HEK293 (cell line): ENCODE results near the gene MED15.

Source experiments
- CTCF ChIP-seq: fragments of 450-650 bp; formaldehyde crosslinking; IDR thresholded peaks from 2 replicates; pipeline ENCODE4 v1.5.1; 2016; ENCODE audit warnings: missing biosample characterization, missing genetic modification characterization
- HOXA7 ChIP-seq: sonication (generic); formaldehyde crosslinking; IDR thresholded peaks from 2 replicates; pipeline ENCODE4 v1.8.1; 2022; ENCODE audit warnings: missing genetic modification reagents, borderline replicate concordance
- MYNN ChIP-seq: fragments of 450-650 bp; formaldehyde crosslinking; IDR thresholded peaks from 2 replicates; pipeline ENCODE4 v1.5.1; 2016; ENCODE audit warnings: missing biosample characterization, missing genetic modification characterization, borderline replicate concordance
- PBX3 ChIP-seq: sonication (generic); formaldehyde crosslinking; IDR thresholded peaks from 2 replicates; pipeline ENCODE4 v1.8.1; 2022; ENCODE audit warnings: mild to moderate bottlenecking, moderate library complexity, missing genetic modification reagents
- REST ChIP-seq: fragments of 450-650 bp; formaldehyde crosslinking; IDR thresholded peaks from 2 replicates; pipeline ENCODE4 v1.5.1; 2016; ENCODE audit warnings: missing biosample characterization, missing genetic modification characterization
- TCF7L2 ChIP-seq: IDR thresholded peaks from 2 replicates; pipeline ENCODE4 v1.6.1; 2011; ENCODE audit warnings: low read depth, mild to moderate bottlenecking, inconsistent platforms, low read length, moderate library complexity, borderline replicate concordance
- ZFHX2 ChIP-seq: fragments of 450-650 bp; formaldehyde crosslinking; conservative IDR thresholded peaks from 2 replicates; pipeline ENCODE4 v1.5.1; 2016; ENCODE audit warnings: missing biosample characterization, missing genetic modification characterization
- ZNF274 ChIP-seq, 2 experiments: fragments of 200-500 bp in 1 of 2; fragments of 450-650 bp in 1 of 2; sonication (Bioruptor generic) in 1 of 2; formaldehyde crosslinking in 1 of 2; IDR thresholded peaks; 2 replicates each; pipeline versions ENCODE4 v1.5.1 to v1.6.1; 2014 to 2016; ENCODE audit warnings: borderline replicate concordance in 1 of 2, inconsistent platforms in 1 of 2, low read length in 1 of 2, missing biosample characterization in 1 of 2, missing genetic modification characterization in 1 of 2
- ZNF280C ChIP-seq: fragments of 450-650 bp; formaldehyde crosslinking; IDR thresholded peaks from 2 replicates; pipeline ENCODE4 v1.5.1; 2016; ENCODE audit warnings: missing biosample characterization, missing genetic modification characterization
- ZNF280D ChIP-seq: fragments of 450-650 bp; formaldehyde crosslinking; IDR thresholded peaks from 2 replicates; pipeline ENCODE4 v1.5.1; 2016; ENCODE audit warnings: missing biosample characterization, missing genetic modification characterization
- ZNF629 ChIP-seq: fragments of 450-650 bp; formaldehyde crosslinking; IDR thresholded peaks from 2 replicates; pipeline ENCODE4 v1.5.1; 2017; ENCODE audit warnings: missing biosample characterization, missing genetic modification characterization

- TF ChIP-seq CTCF (tag by site-specific recombination): no peak
- TF ChIP-seq ZNF629 (tag by site-specific recombination): no peak
- no peak for TF ChIP-seq PBX3 (CRISPR knock-in tag)
- TF ChIP-seq REST (tag by site-specific recombination): no peak
- TF ChIP-seq MYNN (tag by site-specific recombination): no peak
- no peak for TF ChIP-seq ZFHX2 (tag by site-specific recombination)
- no peak for TF ChIP-seq ZNF274 (IDR thresholded peaks at IDR 0.05; ENCODE audit: low read length)
- no peak for TF ChIP-seq ZNF274 (tag by site-specific recombination; IDR thresholded peaks at IDR 0.05; ENCODE audit: borderline replicate concordance)
- TF ChIP-seq HOXA7 (CRISPR knock-in tag): no peak
- TF ChIP-seq ZNF280C (tag by site-specific recombination): no peak
- no peak for TF ChIP-seq TCF7L2
- no peak for TF ChIP-seq ZNF280D (tag by site-specific recombination)
Observed at GRCh38 chr22:20577549-20577975, 70.2 kb downstream of the MED15 start.
